ENCODE results near the gene LRP11. TPM values are rescaled to one million over a fixed set of nuclear protein-coding genes. Genes with fewer than 3 reads are reported as not detected.
A peak's percentile ranks its signal among the peaks of the same experiment; 100 is the strongest.

The LRP11 gene
- total and polyA plus RNA-seq, 9 of the 15 experiments (the other 6 are each of a cell fraction or from before 2014, with no cell fraction given) = 0.51 to 3.5 (median 2.4) TPM

DNA sequence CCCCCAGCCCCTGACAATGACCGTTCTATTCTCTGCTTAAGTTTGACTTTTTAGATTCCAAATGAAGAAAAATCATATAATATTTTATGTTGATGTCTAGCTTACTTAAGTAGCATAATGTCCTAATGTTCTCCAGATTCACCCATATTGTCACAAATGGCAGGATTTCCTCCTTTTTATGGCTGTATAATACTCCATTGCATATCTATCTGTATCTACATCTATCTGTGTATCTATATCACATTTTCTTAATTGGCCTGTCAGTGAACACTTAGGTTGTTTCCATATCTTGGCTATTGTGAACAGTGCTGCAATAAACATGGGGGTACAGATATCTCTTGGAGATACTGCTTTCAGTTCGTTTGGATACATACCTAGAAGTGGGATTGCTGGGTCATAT lies 7.0 kb upstream of the LRP11 start (continued):
- TF ChIP-seq, protein P1, sequence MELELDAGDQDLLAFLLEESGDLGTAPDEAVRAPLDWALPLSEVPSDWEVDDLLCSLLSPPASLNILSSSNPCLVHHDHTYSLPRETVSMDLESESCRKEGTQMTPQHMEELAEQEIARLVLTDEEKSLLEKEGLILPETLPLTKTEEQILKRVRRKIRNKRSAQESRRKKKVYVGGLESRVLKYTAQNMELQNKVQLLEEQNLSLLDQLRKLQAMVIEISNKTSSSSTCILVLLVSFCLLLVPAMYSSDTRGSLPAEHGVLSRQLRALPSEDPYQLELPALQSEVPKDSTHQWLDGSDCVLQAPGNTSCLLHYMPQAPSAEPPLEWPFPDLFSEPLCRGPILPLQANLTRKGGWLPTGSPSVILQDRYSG (tag; conservative IDR thresholded peaks at IDR 0.05; ENCODE audit: low read depth) = no peak
- TF ChIP-seq ZNF717 (CRISPR knock-in tag; IDR thresholded peaks at IDR 0.05) (no peak), EP400 (IDR thresholded peaks at IDR 0.05) (no peak), THRAP3 (IDR thresholded peaks at IDR 0.05; ENCODE audit: borderline replicate concordance) (no peak), POLR2G (IDR thresholded peaks at IDR 0.05; ENCODE audit: low read depth, low read length) (no peak)
- TF ChIP-seq, protein P2, sequence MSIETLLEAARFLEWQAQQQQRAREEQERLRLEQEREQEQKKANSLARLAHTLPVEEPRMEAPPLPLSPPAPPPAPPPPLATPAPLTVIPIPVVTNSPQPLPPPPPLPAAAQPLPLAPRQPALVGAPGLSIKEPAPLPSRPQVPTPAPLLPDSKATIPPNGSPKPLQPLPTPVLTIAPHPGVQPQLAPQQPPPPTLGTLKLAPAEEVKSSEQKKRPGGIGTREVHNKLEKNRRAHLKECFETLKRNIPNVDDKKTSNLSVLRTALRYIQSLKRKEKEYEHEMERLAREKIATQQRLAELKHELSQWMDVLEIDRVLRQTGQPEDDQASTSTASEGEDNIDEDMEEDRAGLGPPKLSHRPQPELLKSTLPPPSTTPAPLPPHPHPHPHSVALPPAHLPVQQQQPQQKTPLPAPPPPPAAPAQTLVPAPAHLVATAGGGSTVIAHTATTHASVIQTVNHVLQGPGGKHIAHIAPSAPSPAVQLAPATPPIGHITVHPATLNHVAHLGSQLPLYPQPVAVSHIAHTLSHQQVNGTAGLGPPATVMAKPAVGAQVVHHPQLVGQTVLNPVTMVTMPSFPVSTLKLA (conservative IDR thresholded peaks at IDR 0.05) = no peak

DNA sequence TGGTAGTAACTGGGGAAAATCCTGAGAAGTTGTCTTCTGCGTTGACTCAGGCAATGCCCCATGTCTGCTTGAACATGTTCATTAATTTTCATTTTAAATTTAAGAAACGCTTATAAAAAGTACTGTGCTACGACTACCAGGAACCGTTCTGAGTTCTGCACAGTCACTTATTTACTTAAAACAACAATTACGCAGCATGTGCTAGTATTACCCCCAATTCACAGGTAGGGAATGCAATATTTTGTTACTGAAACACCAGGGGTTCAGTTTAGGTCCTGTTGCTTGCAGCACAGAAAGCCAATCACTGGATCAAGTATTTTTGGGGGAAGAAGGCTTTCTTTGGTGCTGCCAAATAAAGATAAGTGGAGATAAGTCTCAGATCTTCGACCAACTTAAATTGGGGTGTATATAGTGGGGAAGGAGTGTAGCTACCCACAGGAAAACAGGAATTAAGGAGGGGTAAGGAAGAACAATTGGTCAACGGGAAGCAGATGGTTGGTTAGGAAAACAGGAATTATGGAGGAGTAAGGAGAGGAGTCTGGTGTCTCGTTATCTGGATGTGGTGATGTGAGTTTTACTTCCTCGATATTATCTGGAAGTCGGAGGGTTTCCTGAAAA lies 5.2 kb upstream of the LRP11 start:
- Histone ChIP-seq H3K79me2 (ENCODE audit: control insufficient read depth, insufficient read depth, low read length) (no peaks in the 10 kb centered on the region), H3K27ac (ENCODE audit: extremely low read depth, low read depth, low read length) (peak overlapping the region; percentile 75), H3K9me3 (replicated peaks; ENCODE audit: control insufficient read depth, insufficient read depth, low read depth, low read length) (no peaks in the 10 kb centered on the region), H3K4me3 (no peak overlapping the region), H4K20me1 (replicated peaks; ENCODE audit: control insufficient read depth, insufficient read depth, low read length) (no peaks in the 10 kb centered on the region), H3K9me1 (ENCODE audit: control insufficient read depth, insufficient read depth, low read length) (peaks cover 3% of the 10 kb centered on the region), H3K27me3 (ENCODE audit: control insufficient read depth in 2 of 2, insufficient read depth in 2 of 2, low read length in 2 of 2) (no peaks in the 10 kb centered on the region), H3K4me1 (replicated peaks in 1 of 2; ENCODE audit: control insufficient read depth in 2 of 2, insufficient read depth in 2 of 2, low read length in 2 of 2) (peaks cover 21 to 55% of the 10 kb centered on the region in 2 experiments), H3K36me3 (ENCODE audit: control insufficient read depth, insufficient read depth, low read length) (no peaks in the 10 kb centered on the region), H2AFZ (ENCODE audit: low read depth, low read length) (peak overlapping the region; percentile 89), H3K9ac (ENCODE audit: insufficient read depth in 1 of 2, low read depth in 2 of 2, low read length in 2 of 2) (peak overlapping the region in 1 of 2 experiments; percentile 22; a peak in 2 of 4 replicates), H3K4me2 (ENCODE audit: insufficient read depth, low read length) (peak overlapping the region; percentile 57; the same call in 1 of the 2 replicates)
- BruUV-seq (replicated peaks) = no TSS peak
- in situ Hi-C loops (cut with MboI) = no loop called here
- ChIA-PET POLR2A (interaction anchor here (0.6 to 1.2 kb wide), 3 partner anchors 9 to 80 kb away, joined by 3 read pairs; no protein-coding TSS in a partner anchor), CTCF (ENCODE audit: low intra/inter-chr PET ratio) (no interaction called here)
- DNase-seq (ENCODE audit: extremely low read depth in 1 of 4, low spot score in 3 of 4) (no peak), ATAC-seq (no peak; the same call in 2 of the 3 replicates), FAIRE-seq (no peak)
- 20% methylated on average over 10 of the region's 10 CpGs for WGBS (ENCODE audit: insufficient coverage, low coverage, missing lambda C conversion rate)
- intact Hi-C loops (cut with micrococcal nuclease) = loop anchor here (10.0 kb wide), 1 partner anchor 305 kb away; the partner anchor contains the start of gene GINM1
- peak; percentile 35; the same call in 1 of the 2 replicates for TF ChIP-seq EHMT2 (IDR thresholded peaks at IDR 0.05)
- 0 out of 2 replicates have a peak, but pooled peaks have one; percentile 5 for TF ChIP-seq PTRF (tag; IDR thresholded peaks at IDR 0.05)
- TF ChIP-seq HEY1 (CRISPR knock-in tag; IDR thresholded peaks at IDR 0.05; ENCODE audit: borderline replicate concordance) = no peak
